Endothelial cell of umbilical vein (primary cell): ENCODE results near the gene TNFRSF21. TPM values are rescaled to one million over a fixed set of nuclear protein-coding genes. Genes with fewer than 3 reads are reported as not detected.

ENCODE experiments used
- BruUV-seq: library from RNA; stranded (reverse); fragments of 400-500 nt; replicated peaks from 2 replicates; lab custom pipeline; 2021; lab: Mats Ljungman, UMichigan
- CTCF ChIA-PET: fragments of 300-600, 350-600 bp; sonication (Branson Sonifier 250); formaldehyde crosslinking; loops from one replicate; lab custom pipeline; 2021; ENCODE audit warnings: antibody characterized with exemption, inconsistent platforms; lab: Charles Lee
- POLR2A ChIA-PET: fragments of 300-600, 350-600 bp; sonication (Branson Sonifier 250); formaldehyde crosslinking; loops from one replicate; lab custom pipeline; 2021; ENCODE audit warnings: antibody characterized with exemption, inconsistent platforms; lab: Charles Lee
- DNase-seq: peaks from one replicate; pipeline ENCODE4 v3.0.0-alpha.2; 2011; ENCODE audit warnings: low read depth, low spot score
- FAIRE-seq: peaks from 2 replicates; lab custom pipeline; 2011; peaks lifted over from hg19 to GRCh38; lab: Jason Lieb, UNC
- H2AFZ ChIP-seq: 2 replicates; pipeline ENCODE4 v1.6.0; 2012; ENCODE audit warnings: low read depth, low read length, control low read depth, inconsistent platforms
- H3K27ac ChIP-seq: 2 replicates; pipeline ENCODE4 v1.5.1; 2011; ENCODE audit warnings: low read depth, mild to moderate bottlenecking, control low read depth, low read length, moderate library complexity; ENCODE audit not compliant: insufficient read depth
- H3K27me3 ChIP-seq, 2 experiments: 2 replicates each; pipeline versions ENCODE4 v1.6.0 to v1.6.1; 2011; ENCODE audit warnings: low read length in 2 of 2, mixed read lengths in 1 of 2; ENCODE audit not compliant: control insufficient read depth in 2 of 2, insufficient read depth in 2 of 2
- H3K36me3 ChIP-seq, 2 experiments: 2 replicates in 1 of 2; 3 replicates in 1 of 2; pipeline ENCODE4 v1.5.1; 2011; ENCODE audit warnings: low read length in 2 of 2, mild to moderate bottlenecking in 1 of 2, moderate library complexity in 1 of 2; ENCODE audit not compliant: control insufficient read depth in 2 of 2, insufficient read depth in 2 of 2; ENCODE audit errors: extremely low read depth in 1 of 2
- H3K4me1 ChIP-seq: 3 replicates; pipeline ENCODE4 v1.5.1; 2011; ENCODE audit warnings: mild to moderate bottlenecking, low read length; ENCODE audit not compliant: control insufficient read depth, insufficient read depth; ENCODE audit errors: extremely low read depth
- H3K4me2 ChIP-seq: 2 replicates; pipeline ENCODE4 v1.6.1; 2011; ENCODE audit warnings: low read length, control low read depth, mixed read lengths; ENCODE audit not compliant: insufficient read depth
- H3K4me3 ChIP-seq, 3 experiments: fragments of 200-600 bp in 1 of 3; sonication (generic), shearing (Covaris generic) in 1 of 3; replicated peaks in 1 of 3; 2 replicates each; pipeline ENCODE4 v1.5.1; 2011 to 2016; ENCODE audit warnings: control low read depth in 3 of 3, low read length in 3 of 3, mild to moderate bottlenecking in 2 of 3, inconsistent platforms in 1 of 3, low read depth in 1 of 3, moderate library complexity in 1 of 3; ENCODE audit not compliant: insufficient read depth in 1 of 3
- H3K79me2 ChIP-seq: 2 replicates; pipeline ENCODE4 v1.6.0; 2012; ENCODE audit warnings: low read length, inconsistent platforms; ENCODE audit not compliant: control insufficient read depth, insufficient read depth
- H3K9ac ChIP-seq: replicated peaks from 2 replicates; pipeline ENCODE3; 2011; ENCODE audit warnings: low read length, control low read depth; ENCODE audit not compliant: insufficient read depth; ENCODE audit errors: extremely low read depth
- H3K9me1 ChIP-seq: replicated peaks from 3 replicates; pipeline ENCODE4 v1.6.0; 2011; ENCODE audit warnings: mild to moderate bottlenecking, low read length; ENCODE audit not compliant: control insufficient read depth, insufficient read depth; ENCODE audit errors: extremely low read depth
- H3K9me3 ChIP-seq: replicated peaks from 2 replicates; pipeline ENCODE4 v1.5.1; 2012; ENCODE audit warnings: low read length, inconsistent platforms; ENCODE audit not compliant: control insufficient read depth, insufficient read depth
- H4K20me1 ChIP-seq: replicated peaks from 2 replicates; pipeline ENCODE3; 2011; ENCODE audit warnings: mild to moderate bottlenecking, low read length; ENCODE audit not compliant: control insufficient read depth, insufficient read depth; ENCODE audit errors: extremely low read depth
- FOS ChIP-seq: IDR thresholded peaks from 2 replicates; pipeline ENCODE4 v1.6.1; 2011; ENCODE audit warnings: mild to moderate bottlenecking, low read length, moderate library complexity, borderline replicate concordance; ENCODE audit not compliant: insufficient read depth
- GATA2 ChIP-seq: IDR thresholded peaks from 2 replicates; pipeline ENCODE4 v1.7.0; 2011; ENCODE audit warnings: low read depth, mild to moderate bottlenecking, moderate library complexity, mixed read lengths, low read length; ENCODE audit not compliant: insufficient read length, insufficient read depth
- JUN ChIP-seq: IDR thresholded peaks from 2 replicates; pipeline ENCODE4 v1.6.1; 2011; ENCODE audit warnings: borderline replicate concordance, low read depth; ENCODE audit not compliant: insufficient read length, insufficient read depth
- MYC ChIP-seq: IDR thresholded peaks from one replicate; pipeline ENCODE4 v1.6.1; 2011; ENCODE audit warnings: mild to moderate bottlenecking, low read depth, low read length
- POLR2A ChIP-seq: IDR thresholded peaks from 2 replicates; pipeline ENCODE4 v1.6.1; 2012; ENCODE audit warnings: low read depth, mild to moderate bottlenecking, control low read depth, low read length
- POLR2AphosphoS5 ChIP-seq: IDR thresholded peaks from 2 replicates; pipeline ENCODE4 v1.6.1; 2012; ENCODE audit warnings: low read depth, mild to moderate bottlenecking, control low read depth, low read length, moderate library complexity; ENCODE audit not compliant: insufficient read depth
- dilution Hi-C: fragments of 300-500 bp; cut with MboI; formaldehyde crosslinking; loops from one replicate; pipeline ENCODE4 v1.15.0; 2019; ENCODE audit warnings: low sequenced_read_pairs; ENCODE audit not compliant: extremely low pct_ligation_motif_present
- intact Hi-C: fragments of 100-400 bp; cut with micrococcal nuclease; formaldehyde crosslinking; loops from one replicate; pipeline ENCODE4 v1.10.0; 2022
- polyA plus RNA-seq, 4 experiments: library from polyadenylated mRNA; depleted of rRNA in 3 of 4; stranded (reverse) in 3 of 4; unstranded in 1 of 4; fragments of >200 nt; gene quantifications; 2 replicates each; pipeline versions ENCODE4 v1.2.1 to v1.2.3, GENCODE V29; 2011 to 2012; ENCODE audit warnings: missing spikeins in 1 of 4
- total RNA-seq: library from RNA; stranded (reverse); gene quantifications from 2 replicates; pipeline ENCODE4 v1.2.3, GENCODE V29; 2021

TNFRSF21 gene
- total and polyA plus RNA-seq, 2 donors (not counting 3 experiments of a cell fraction or from before 2014, with no cell fraction given), result 26.0 to 40.6 TPM

DNA sequence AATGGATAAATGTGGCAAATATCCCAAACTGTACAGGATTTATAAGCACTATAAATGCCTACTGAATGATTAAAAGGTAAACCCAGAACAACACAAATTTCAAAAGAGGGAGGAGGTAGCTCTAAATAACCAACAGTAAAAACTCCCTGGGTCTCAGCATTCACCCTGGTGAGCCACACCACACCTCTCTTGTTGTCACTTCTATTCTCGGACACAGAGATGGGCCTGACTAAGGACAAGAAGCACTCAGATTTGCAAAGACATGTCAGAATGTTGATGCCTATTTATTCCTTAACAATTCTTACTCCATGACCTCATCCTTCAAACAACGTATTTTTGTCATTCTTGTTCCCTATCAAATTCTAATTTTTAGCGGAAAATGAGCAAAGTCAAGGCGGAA, 14.7 kb downstream of the TNFRSF21 start:
- Histone ChIP-seq H3K9me3 (no peaks in the 10 kb centered on the region), H3K27ac (no peak overlapping the region), H3K4me3 (no peak overlapping the region), H3K4me2 (no peak overlapping the region), H3K36me3 (peaks cover 0 to 4% of the 10 kb centered on the region in 2 experiments), H3K79me2 (peaks cover 22% of the 10 kb centered on the region), H3K27me3 (no peaks in the 10 kb centered on the region), H3K9ac (no peak overlapping the region), H4K20me1 (peaks cover 3% of the 10 kb centered on the region), H3K9me1 (no peaks in the 10 kb centered on the region), H2AFZ (no peak overlapping the region), H3K4me1 (peaks cover 6% of the 10 kb centered on the region)
- intact Hi-C loops (no loop called here), dilution Hi-C loops (no loop called here)
- FAIRE-seq, result no peak
- POLR2A ChIA-PET, result no interaction called here
- CTCF ChIA-PET, result no interaction called here
- BruUV-seq, result no TSS peak
- no peak for TF ChIP-seq FOS
- TF ChIP-seq MYC, result no peak
- no peak for TF ChIP-seq GATA2
- TF ChIP-seq POLR2AphosphoS5, result no peak
- TF ChIP-seq POLR2A, result no peak
- no peak for TF ChIP-seq JUN
- no peak for DNase-seq

DNA sequence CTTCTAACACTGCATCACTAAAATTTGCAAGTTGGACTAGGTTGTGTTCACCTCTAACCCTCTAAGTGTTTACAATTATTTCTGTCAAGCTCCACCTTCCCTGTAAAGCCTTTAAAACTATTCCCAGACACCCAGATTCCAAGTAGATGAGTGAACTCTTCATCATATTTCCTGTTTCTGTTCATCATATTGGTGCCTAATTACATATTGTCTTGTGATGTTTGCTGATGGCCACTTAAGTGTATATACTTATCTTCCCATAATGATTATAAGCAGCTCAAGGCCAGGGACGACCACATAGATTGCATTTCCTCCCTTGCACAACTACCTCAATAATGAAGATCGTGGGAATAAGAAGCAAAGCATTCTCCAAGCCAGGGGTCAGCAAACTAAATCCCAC, 16.8 kb downstream of the TNFRSF21 start:
- Histone ChIP-seq H4K20me1 (peaks cover 3% of the 10 kb centered on the region), H3K27ac (no peak overlapping the region), H3K27me3 (no peaks in the 10 kb centered on the region), H3K79me2 (peaks cover 18% of the 10 kb centered on the region), H3K9ac (no peak overlapping the region), H3K4me3 (no peak overlapping the region), H2AFZ (no peak overlapping the region), H3K4me2 (no peak overlapping the region), H3K4me1 (peaks cover 6% of the 10 kb centered on the region), H3K9me1 (no peaks in the 10 kb centered on the region), H3K9me3 (no peaks in the 10 kb centered on the region), H3K36me3 (peaks cover 0 to 4% of the 10 kb centered on the region in 2 experiments)
- BruUV-seq, result no TSS peak
- FAIRE-seq (no peak), DNase-seq (peak; percentile 34)
- POLR2A ChIA-PET, result no interaction called here
- CTCF ChIA-PET, result no interaction called here
- intact Hi-C loops (no loop called here), dilution Hi-C loops (no loop called here)
- TF ChIP-seq POLR2A (no peak), FOS (peak; percentile 34)
